Measurements from ENCODE around the gene PATL1.

Gene PATL1

GRCh38 chr11:59667812-59668187 is 1.0 kb downstream of the PATL1 start:
- no peak for DNase-seq (ENCODE audit: extremely low spot score)
- TF ChIP-seq CTCF (IDR thresholded peaks at IDR 0.05; ENCODE audit: control extremely low read depth, extremely low read depth, low read depth, missing control alignments), result no peak
- CTCF ChIA-PET, result no interaction called here
- POLR2A ChIA-PET, result no interaction called here

GRCh38 chr11:59666969-59667368 is 1.9 kb downstream of the PATL1 start:
- ChIA-PET POLR2A (no interaction called here), CTCF (interaction anchor here (1.2 kb wide), 1 partner anchor 24 kb away, joined by 3 read pairs; no protein-coding TSS in a partner anchor)
- TF ChIP-seq CTCF (IDR thresholded peaks at IDR 0.05; ENCODE audit: control extremely low read depth, extremely low read depth, low read depth, missing control alignments), result no peak
- no peak for DNase-seq (ENCODE audit: extremely low spot score)

GRCh38 chr11:59660621-59661020 is 8.2 kb downstream of the PATL1 start:
- ChIA-PET CTCF (interaction anchor here (1.3 to 1.4 kb wide), 2 partner anchors 9 to 17 kb away, joined by 3 to 6 read pairs; partner anchors contain the start of gene PATL1), POLR2A (no interaction called here)
- TF ChIP-seq CTCF (IDR thresholded peaks at IDR 0.05; ENCODE audit: control extremely low read depth, extremely low read depth, low read depth, missing control alignments), result no peak
- DNase-seq (ENCODE audit: extremely low spot score), result no peak

GRCh38 chr11:59659981-59660380 is 8.9 kb downstream of the PATL1 start:
- ChIA-PET POLR2A (no interaction called here), CTCF (interaction anchor here (1.2 to 1.5 kb wide), 3 partner anchors 16 to 56 kb away, joined by 3 to 4 read pairs (median 3); no protein-coding TSS in a partner anchor)
- DNase-seq (ENCODE audit: extremely low spot score), result no peak
- no peak for TF ChIP-seq CTCF (IDR thresholded peaks at IDR 0.05; ENCODE audit: control extremely low read depth, extremely low read depth, low read depth, missing control alignments)

GRCh38 chr11:59658036-59658435 is 10.8 kb downstream of the PATL1 start:
- CTCF ChIA-PET, result no interaction called here
- POLR2A ChIA-PET, result no interaction called here
- no peak for DNase-seq (ENCODE audit: extremely low spot score)
- no peak for TF ChIP-seq CTCF (IDR thresholded peaks at IDR 0.05; ENCODE audit: control extremely low read depth, extremely low read depth, low read depth, missing control alignments)

- ChIA-PET POLR2A (no interaction called here), CTCF (interaction anchor here (0.7 to 1.3 kb wide), 2 partner anchors 9 kb away, joined by 4 to 5 read pairs; no protein-coding TSS in a partner anchor)
- no peak for TF ChIP-seq CTCF (IDR thresholded peaks at IDR 0.05; ENCODE audit: control extremely low read depth, extremely low read depth, low read depth, missing control alignments)
- DNase-seq (ENCODE audit: extremely low spot score), result no peak
Measured at GRCh38 chr11:59654893-59655292, 13.9 kb downstream of the PATL1 start.
